HG03378 (cell line): Measurements from ENCODE around the gene GNG11.
"Not testable (repeated sequence)": the region's sequence is repeated elsewhere in the genome, so short reads cannot be mapped to it uniquely, and the experiment has no call there.

ENCODE experiments used
- ATAC-seq: cut with Tn5 transposase; IDR thresholded peaks from one replicate; pipeline ENCODE4 v1.9.1; 2021; ENCODE audit warnings: mild to moderate bottlenecking, moderate library complexity; ENCODE audit not compliant: unreplicated experiment

Gene GNG11

GRCh38 chr7:93911242-93911641 lies 10.3 kb upstream of the GNG11 start:
- not testable (repeated sequence) for ATAC-seq

- ATAC-seq, result not testable (repeated sequence)
Measured at GRCh38 chr7:93911661-93912060, 9.9 kb upstream of the GNG11 start.

DNA sequence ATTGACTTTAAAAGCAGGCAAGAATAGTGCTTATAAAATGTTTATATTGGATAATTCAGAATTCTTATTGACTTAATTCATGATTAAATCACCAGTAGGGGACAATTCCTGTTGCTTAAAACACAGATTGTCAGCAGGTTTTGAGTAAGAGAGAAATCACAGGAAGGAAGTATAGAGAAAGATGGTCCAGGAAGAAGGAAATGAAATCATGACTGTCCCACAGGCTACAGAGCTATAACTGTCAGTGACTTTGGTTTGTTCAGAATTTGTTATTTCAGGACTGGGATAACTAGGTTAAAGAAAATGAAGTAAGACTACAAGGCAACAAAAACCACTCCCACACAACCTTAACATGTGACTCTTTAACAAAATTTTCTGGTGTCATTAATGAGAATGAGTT lies 8.3 kb upstream of the GNG11 start:
- ATAC-seq, result no peak

DNA sequence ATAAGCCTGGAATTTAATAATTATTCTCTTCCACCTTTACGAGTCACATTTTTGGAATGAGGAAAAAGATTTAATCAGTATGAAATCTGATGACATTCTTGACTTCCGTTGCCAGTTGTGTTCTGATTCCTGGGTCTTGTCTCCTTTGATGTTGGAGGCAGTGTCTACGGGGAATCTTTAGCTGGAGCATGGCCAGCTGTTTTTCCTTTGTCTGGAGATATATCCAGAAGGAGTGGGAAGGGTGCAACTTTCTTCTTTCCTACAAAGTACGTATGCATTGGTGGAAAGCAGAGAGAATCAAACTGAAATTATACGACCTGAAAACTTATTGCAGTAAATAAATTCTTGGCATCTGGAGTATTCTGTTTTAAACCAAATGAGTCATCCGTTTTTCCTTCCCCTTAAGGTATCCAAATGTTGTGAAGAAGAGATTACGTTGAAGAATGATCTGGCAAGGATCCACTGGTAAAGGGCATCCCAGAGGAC lies 6.9 kb upstream of the GNG11 start:
- ATAC-seq, result no peak

DNA sequence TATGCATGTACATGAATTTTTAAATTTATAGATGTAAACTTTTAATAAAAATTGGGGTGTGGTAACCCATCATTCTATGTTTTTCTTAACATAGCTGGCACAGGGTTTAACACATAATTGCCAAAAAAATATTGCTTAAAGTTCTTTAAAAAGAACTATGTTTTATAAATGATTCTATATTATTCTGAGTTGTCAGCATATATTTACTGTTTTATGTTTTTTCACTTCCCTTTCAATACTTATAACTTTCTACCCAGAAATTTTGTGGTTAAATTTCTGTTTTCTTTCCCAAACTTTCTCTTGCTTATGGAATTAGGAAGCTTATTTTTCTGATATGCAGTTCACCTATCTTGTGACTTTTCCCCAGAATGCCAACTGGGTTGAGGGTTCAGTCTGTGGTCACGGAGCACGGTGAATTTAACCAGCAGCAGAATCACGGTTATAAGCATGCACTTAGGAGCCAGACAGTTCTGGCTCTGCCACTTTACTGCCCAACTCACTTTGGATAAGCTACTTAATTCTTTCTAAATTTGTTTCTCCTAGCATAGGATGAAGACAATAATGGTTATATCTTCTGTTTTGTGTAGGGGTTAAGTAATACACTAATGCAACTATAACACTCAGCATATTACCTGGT lies 6.2 kb upstream of the GNG11 start:
- not testable (repeated sequence) for ATAC-seq

DNA sequence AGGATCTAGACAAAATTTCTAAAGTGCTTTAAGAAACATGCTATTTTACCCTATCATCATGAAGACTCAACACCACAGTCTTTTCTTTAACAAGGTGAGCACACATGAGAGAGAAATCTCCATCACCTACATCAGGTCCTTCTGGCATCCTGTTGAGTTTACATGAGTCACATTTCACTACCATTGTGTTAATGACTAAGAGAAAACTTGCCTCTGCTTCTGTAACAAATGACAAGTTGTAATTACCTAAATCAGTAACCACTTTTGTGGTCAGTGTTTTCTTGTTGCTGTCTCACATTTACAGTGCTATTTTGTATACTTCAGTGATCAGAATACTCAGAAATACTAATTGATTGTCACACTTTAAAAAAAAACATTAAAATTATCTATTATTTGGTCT lies 5.6 kb upstream of the GNG11 start:
- ATAC-seq, result peak; percentile 56

DNA sequence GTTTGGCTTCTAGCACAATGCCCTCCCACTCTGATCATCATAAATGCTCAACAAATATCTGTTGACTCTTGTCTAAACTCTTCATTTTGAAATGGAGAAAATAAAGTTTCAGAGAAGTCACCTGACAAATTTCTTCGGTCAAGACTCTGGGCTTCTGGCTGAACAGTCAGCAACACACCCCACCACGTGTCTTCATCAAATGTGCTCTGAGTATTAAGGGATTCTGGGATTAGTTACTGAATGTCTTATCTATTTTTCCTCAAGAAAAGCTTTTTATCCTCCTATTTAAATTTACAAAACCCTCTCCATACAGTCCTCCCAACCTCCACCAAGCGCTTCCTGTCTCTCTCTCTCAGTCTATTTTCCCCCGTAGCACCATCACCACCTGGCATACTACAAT lies 5.2 kb upstream of the GNG11 start:
- not testable (repeated sequence) for ATAC-seq

GRCh38 chr7:93920496-93921182 lies 896 bp upstream of the GNG11 start:
- no peak for ATAC-seq

DNA sequence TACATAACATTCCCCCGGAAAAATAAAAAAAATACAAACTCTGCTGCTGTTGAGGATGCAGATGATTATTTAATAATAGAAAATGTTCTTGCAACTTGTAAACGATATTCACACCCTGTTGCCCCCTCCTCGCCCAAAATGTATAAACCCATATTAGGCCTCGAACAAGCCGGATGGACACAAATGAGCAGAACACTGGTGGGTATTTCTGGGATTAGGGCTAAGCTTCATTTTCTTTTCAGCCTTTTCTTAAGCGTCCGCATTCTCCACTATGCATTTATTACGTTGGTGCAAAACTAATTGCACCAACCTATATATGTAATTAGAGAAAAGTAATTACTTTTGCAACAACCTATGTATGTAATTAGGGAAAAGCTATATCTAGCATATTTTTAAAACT lies 349 bp upstream of the GNG11 start:
- ATAC-seq, result no peak

- ATAC-seq, result no peak
Measured at GRCh38 chr7:93923296-93923695, 1.8 kb downstream of the GNG11 start.

DNA sequence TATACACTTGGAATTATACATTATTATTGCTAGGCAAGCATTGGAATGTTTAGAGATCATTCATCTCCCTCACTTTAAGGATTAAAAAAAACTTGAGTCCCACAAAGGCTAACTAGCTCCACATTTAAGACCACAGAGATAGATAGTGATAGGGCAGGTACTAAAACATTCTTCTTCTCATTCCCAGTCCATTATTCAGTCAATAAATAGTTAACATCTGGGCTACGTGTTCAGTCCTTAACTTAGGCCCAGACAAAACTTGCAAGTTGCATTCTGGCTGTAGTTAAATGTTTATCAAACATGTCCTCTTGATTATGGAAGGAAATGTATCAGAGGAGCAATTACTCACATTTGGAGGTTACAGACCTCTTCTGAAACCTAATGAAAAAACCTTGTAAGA lies 2.4 kb downstream of the GNG11 start:
- no peak for ATAC-seq

DNA sequence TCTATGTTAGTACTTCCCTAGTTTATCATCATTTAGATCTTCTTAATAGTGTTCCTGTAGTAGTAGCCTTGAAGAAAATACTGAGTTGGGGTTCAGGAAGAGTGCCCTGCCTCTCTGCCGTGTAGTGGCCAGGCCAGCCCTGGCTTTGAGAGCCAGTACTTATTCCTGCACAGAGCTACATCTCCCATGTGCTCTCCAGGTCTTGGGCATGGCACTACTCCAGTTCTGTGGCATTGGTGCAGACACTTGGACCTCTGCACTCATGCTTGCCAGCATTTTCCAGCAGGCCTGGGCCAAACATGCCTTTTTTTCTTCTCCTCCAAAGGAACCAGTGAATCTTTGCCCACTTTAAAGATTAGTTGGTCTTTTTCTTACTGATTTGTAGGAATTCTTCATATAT lies 5.3 kb downstream of the GNG11 start:
- no peak for ATAC-seq

DNA sequence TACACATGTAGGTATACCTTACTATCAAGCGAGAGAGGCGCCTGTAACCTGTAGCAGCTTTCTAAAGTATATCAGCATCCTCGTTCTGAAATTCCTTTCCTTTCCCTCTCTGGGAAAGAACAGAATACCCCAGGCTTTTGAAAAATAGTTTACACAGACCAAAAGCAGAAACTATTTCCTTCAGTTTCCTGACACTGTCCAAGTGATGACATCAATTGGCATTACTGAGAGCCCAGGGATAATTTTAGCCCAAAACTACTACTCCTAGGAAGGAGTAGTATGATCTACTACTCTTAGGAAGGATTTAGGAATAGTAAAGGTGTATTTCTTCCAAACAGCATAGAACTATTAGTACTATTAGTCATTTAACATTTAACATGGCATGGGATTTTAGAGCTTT lies 6.0 kb downstream of the GNG11 start:
- no peak for ATAC-seq

GRCh38 chr7:93931655-93932054 lies 10.1 kb downstream of the GNG11 start:
- no peak for ATAC-seq

GRCh38 chr7:93933156-93933555 lies 11.6 kb downstream of the GNG11 start:
- no peak for ATAC-seq

DNA sequence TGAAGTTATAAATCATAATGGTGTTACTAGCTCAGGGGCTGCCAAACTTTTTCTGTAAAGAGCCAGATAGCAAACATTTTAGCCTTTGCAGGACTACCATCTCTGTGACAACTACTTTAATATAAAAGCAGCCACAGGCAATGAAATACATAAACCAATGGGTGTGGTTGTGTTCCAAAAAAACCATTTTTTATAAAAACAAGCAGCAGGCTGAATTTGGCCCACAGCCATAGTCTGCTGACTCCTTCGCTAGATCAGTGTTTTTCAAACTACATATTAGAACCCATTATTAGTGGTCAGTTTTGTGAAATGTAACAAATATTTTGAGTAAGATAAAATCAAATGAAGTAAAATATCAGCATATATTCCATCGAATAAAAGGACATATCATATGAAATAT lies 13.6 kb downstream of the GNG11 start:
- no peak for ATAC-seq

DNA sequence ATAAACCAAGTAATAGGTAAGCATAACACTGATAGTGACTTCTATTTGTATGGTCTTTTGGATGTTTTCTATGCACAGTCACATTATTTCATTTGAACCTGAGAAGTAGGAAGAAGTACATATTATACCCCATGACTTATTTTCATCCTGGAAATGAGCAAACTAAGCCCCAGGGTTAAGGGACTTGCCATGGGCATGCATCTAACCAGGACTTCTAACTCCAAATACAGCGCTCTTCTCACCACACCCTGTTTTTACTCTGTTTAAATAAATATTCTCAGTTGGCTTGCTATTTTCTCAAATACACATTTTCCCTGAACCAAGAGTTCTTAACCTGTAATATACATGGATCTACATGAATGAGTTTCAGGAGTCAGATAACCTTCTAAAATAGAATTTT lies 16.3 kb downstream of the GNG11 start:
- no peak for ATAC-seq

DNA sequence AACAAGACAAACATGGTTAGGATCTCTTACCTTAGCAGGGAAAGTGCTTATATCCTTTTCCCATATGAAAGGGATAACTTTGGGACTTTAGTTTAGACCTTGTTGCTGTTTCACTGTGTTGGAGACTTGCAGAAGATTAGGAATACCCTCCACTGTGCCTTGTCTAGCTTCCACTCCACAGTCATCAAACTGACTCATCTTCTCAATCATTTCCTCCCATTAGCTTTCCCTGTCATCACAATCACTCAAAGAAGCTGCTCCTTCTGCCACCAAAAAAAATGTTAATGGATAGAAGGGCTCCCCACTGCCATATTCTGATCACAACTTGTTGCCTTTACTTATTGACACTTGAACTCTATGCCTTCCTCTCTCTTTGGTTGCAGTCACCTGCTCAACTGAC lies 16.8 kb downstream of the GNG11 start:
- ATAC-seq, result no peak

- no peak for ATAC-seq
Measured at GRCh38 chr7:93941945-93942344, 20.4 kb downstream of the GNG11 start.

DNA sequence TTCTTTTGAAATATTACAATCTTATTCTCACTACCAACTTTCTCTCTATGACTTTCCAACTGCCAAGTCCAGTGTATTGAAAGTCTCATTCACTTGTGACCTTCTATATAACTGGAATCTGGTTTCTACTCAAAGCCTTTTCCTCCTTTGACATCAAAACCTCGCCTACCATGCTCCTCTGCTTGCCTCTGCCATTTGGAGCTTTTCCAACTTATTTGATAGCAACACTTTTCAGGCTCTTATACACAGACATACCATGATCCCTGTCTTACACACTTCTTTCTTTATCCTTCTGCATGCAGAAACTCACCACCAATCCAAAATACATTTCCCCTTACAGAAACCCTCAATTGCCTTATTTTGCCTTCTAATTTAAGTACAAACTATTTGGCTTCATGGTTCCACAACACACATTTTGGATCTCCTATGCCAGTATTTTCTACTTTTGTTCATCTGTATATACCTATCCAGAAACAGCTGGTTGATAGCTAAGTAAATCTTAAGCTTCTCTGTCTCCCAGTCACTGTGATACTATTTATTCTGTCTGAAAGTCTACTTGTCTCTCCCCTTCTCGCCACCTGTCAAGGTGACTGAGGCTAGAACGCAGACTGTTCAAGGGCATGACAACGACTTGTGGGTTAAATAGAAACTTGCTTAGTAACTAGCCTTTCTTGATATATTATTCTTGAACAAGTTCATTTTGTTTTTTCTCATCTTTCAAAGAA lies 22.4 kb downstream of the GNG11 start:
- no peak for ATAC-seq

- no peak for ATAC-seq
Measured at GRCh38 chr7:93944673-93945072, 23.1 kb downstream of the GNG11 start.

- ATAC-seq, result no peak
Measured at GRCh38 chr7:93945083-93945482, 23.5 kb downstream of the GNG11 start.
